ENCODE measurements around the gene MPIG6B.
A peak's percentile ranks its signal among the peaks of the same experiment; 100 is the strongest.

GRCh38 chr6:31739639-31740396, 16.6 kb downstream of the MPIG6B start, which contains the start of gene MSH5:
- TF ChIP-seq CTCF (IDR thresholded peaks at IDR 0.05) (peak in 1 of 6 experiments; percentile 7), POLR2A (IDR thresholded peaks at IDR 0.05) (peak; percentile 32 to 61)
